Measurements from ENCODE around the gene RSBN1L.

The RSBN1L gene

DNA sequence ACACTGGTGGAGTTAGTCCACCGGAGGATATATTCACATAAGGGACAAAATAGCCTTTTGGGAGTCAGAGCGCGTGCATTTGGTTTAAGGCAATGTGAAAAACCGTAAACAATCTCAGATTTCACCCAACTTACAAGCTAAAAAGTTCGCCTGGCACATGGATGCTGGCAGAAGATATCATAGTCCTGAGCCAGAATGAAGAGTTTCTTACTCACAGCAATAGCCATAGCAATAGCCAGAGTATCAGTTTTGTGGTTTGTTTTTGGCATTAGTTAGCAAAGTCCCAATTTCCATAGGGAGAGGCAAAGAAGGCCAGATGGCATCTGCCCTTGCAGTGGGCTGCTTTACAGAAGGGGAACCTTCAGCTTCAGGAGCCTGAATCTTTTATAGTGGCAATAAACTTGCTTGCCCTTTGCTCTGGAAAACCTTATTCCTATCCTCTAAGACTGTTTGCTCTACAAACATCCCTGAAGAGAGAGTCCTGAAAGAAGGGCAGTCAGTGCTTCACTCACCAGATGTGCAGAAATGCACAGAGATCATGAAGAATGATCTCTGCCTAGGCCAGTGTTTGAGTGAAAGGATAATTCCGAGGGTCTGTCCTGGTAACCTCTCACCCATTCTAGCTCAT, 28.7 kb upstream of the RSBN1L start:
- H3K27me3 Mint-ChIP-seq, result no peaks in the 10 kb centered on the region

DNA sequence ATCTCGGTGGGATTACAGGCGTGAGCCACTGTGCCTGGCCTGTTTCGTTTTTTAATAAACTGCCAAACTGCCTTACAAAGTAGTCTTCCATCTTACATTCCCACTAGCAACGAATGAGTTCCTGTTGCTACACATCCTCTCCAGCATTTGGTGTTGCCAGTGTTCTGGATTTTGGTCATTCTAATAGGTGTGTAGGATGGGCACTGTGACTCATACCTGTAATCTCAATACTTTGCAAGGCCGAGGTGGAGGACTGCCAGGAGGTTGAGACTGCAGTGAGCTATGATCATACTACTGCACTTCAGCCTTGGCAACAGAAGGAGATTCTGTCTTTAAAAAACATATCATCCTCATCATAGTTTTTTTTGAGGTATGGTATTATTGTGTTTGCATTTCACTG, 21.4 kb upstream of the RSBN1L start:
- Mint-ChIP-seq H3K9me3 (no peaks in the 10 kb centered on the region), H3K4me3 (no peak overlapping the region), H3K27me3 (no peaks in the 10 kb centered on the region), H3K4me1 (ENCODE audit: low read depth) (peaks cover 4% of the 10 kb centered on the region), H3K27ac (no peak overlapping the region), H3K36me3 (ENCODE audit: low read depth) (peaks cover 5% of the 10 kb centered on the region)
- no peak for DNase-seq

More for the DNA sequence above, 28.7 kb upstream of the RSBN1L start:
- Mint-ChIP-seq H3K36me3 (ENCODE audit: low read depth) (no peaks in the 10 kb centered on the region), H3K27ac (no peak overlapping the region), H3K4me1 (ENCODE audit: low read depth) (no peaks in the 10 kb centered on the region), H3K4me3 (no peak overlapping the region), H3K9me3 (no peaks in the 10 kb centered on the region)
- no peak for DNase-seq

DNA sequence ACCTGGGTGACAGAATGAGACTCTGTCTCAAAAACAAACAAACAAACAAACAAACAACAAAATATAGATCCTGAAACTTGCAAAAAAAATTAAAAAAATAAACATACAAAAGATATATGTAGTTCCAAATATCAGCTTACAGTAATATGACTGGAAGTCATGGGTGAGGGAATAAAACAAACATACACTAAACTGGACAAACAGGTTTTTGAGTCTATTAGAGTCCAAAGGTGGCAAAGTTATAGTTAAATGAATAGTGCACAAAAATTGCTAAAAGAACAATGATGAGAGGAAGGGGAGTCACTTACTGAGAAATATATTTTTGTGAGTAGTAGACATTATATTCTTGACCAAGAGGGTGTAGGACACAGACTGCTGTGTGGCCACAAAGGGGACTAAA, 16.7 kb upstream of the RSBN1L start:
- DNase-seq, result no peak
- no peak overlapping the region for H3K4me3 Mint-ChIP-seq
- no peaks in the 10 kb centered on the region for H3K9me3 Mint-ChIP-seq
- H3K4me1 Mint-ChIP-seq (ENCODE audit: low read depth), result peaks cover 4% of the 10 kb centered on the region
- H3K27ac Mint-ChIP-seq, result no peak overlapping the region
- H3K27me3 Mint-ChIP-seq, result no peaks in the 10 kb centered on the region
- peaks cover 37% of the 10 kb centered on the region for H3K36me3 Mint-ChIP-seq (ENCODE audit: low read depth)

DNA sequence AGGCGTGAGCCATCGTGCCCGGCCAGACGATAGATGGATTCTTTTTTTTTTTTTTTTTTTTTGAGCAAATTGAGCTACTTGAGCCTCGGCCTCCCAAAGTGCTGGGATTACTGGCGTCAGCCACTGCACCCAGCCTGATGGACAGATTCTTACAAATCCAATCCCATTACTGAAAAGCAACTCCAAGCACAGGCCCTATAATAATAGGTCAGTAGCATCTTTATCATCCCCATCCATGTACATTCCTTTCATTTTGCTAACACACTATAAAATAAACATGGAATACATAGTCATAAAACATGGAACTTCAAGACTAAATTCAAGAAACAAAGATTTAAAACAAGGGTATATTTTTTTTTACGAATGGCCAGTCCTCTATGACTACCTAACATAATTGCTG, 16.0 kb upstream of the RSBN1L start:
- peaks cover 43% of the 10 kb centered on the region for H3K36me3 Mint-ChIP-seq (ENCODE audit: low read depth)
- no peaks in the 10 kb centered on the region for H3K27me3 Mint-ChIP-seq
- DNase-seq, result no peak
- H3K4me3 Mint-ChIP-seq, result no peak overlapping the region
- peaks cover 2% of the 10 kb centered on the region for H3K4me1 Mint-ChIP-seq (ENCODE audit: low read depth)
- no peak overlapping the region for H3K27ac Mint-ChIP-seq
- H3K9me3 Mint-ChIP-seq, result no peaks in the 10 kb centered on the region

DNA sequence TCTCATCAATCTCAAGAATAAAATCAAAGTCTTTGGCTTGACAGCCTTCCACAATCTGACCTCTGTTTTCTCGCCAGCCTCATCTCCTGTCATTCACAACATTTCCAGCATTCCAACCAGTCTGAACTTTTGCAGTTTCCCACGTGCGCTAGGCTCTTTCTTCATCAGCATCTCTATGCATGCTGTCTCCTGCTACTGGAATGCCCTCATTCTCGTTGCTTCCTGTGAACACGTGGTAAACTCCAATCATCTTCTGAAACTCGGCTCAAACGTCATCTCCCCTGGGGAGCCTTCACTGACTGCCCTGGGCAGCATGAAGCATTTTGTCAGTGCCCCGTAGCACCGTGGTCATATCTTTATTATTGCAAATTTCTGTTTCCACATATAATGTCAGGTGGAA, 12.2 kb upstream of the RSBN1L start:
- Mint-ChIP-seq H3K9me3 (no peaks in the 10 kb centered on the region), H3K27me3 (no peaks in the 10 kb centered on the region), H3K4me3 (no peak overlapping the region), H3K36me3 (ENCODE audit: low read depth) (peaks cover 53% of the 10 kb centered on the region), H3K27ac (no peak overlapping the region), H3K4me1 (ENCODE audit: low read depth) (peaks cover 24% of the 10 kb centered on the region)
- DNase-seq, result no peak

DNA sequence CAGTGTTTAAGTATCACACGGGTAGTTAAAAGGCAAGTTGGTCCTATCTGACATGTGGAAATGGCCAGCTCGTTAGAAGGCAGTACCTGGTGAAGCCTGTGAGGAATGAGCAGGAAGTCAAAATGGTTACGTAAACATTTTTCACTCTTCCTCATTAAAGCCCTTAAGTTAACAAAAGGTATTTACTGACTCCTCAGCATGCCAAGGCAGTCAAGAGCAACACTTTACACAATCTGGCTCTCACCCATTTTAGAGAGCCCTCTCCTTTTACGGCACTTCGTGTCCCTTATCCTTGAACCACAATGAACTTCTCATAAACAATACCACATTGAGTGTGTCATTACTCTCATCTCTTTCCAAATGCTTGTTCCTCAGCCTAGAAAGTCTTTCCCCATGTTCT, 11.0 kb upstream of the RSBN1L start:
- DNase-seq, result no peak
- H3K4me1 Mint-ChIP-seq (ENCODE audit: low read depth), result peaks cover 25% of the 10 kb centered on the region
- peaks cover 60% of the 10 kb centered on the region for H3K36me3 Mint-ChIP-seq (ENCODE audit: low read depth)
- no peak overlapping the region for H3K27ac Mint-ChIP-seq
- H3K4me3 Mint-ChIP-seq, result no peak overlapping the region
- H3K9me3 Mint-ChIP-seq, result no peaks in the 10 kb centered on the region
- no peaks in the 10 kb centered on the region for H3K27me3 Mint-ChIP-seq

DNA sequence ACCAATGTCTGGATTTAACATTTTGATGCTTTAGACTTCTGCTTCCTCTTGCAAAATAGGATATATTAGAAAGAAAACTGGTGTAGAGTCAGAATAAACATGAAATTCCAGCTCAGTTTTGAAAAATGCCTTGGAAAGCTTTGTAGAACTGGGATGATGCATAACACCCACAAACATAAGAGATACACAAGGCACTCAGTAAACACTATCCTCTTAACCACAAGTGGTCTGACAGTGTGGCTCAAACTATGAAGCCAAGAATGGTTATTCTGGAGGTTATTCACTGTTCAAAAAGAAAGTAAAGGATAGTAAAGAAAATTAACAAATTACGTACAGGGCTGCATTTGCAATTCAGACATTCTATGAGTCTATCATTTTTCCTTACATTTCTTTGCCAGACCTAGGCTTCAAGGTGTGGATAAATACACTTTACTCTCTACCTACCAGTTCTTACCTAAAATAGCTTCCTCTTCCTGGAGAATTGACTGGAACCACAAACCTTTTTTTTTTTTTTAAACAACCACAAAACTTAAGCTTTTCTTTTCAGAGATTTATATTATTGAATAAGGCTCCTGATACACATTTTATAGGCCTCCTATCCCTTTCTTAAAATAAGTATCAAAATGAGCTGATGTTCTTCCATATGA, 9.0 kb upstream of the RSBN1L start:
- H3K4me1 Mint-ChIP-seq (ENCODE audit: low read depth), result peaks cover 29% of the 10 kb centered on the region
- H3K36me3 Mint-ChIP-seq (ENCODE audit: low read depth), result peaks cover 57% of the 10 kb centered on the region
- no peak overlapping the region for H3K4me3 Mint-ChIP-seq
- H3K27ac Mint-ChIP-seq, result peak overlapping the region; percentile 9
- H3K27me3 Mint-ChIP-seq, result no peaks in the 10 kb centered on the region
- no peaks in the 10 kb centered on the region for H3K9me3 Mint-ChIP-seq
- no peak for DNase-seq

DNA sequence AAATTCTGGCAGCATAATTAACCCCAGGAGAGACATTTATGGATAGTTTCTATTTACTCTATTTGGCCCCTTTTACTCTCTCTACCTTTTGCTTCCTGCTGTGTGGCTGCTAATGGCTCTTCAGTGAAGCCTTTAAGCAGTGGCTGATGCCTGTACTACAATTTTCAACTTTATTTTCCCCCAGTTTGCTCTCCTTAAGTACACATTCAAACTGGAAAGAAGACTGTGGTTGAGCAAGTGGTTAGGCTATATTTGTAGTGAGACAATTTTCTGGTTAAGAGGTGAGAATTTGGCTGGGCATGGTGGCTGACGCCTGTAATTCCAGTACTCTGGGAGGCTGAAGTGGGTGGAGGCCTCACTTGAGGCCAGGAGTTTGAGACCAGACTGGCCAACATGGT, 8.5 kb upstream of the RSBN1L start:
- Mint-ChIP-seq H3K27me3 (no peaks in the 10 kb centered on the region), H3K36me3 (ENCODE audit: low read depth) (peaks cover 55% of the 10 kb centered on the region), H3K4me3 (no peak overlapping the region)

DNA sequence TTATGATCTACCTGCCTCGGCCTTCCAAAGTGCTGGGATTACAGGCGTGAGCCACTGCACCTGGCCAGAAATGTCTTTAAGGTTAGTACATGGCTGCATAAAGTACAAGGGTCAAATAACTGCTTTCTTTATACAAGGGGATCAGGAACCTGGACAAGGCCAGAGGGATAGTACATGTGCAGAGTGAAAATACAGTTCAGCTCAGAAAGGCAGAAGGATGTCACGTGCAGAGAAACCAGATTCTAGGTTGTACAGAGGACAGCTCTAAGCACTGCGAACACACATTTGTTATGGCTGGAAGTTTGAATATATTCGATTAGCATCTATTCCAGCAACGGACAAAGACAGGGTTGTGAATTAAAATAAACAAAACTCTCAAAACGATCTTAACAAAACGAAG, 6.0 kb upstream of the RSBN1L start:
- Mint-ChIP-seq H3K27ac (no peak overlapping the region), H3K9me3 (no peaks in the 10 kb centered on the region), H3K27me3 (no peaks in the 10 kb centered on the region), H3K4me3 (no peak overlapping the region), H3K36me3 (ENCODE audit: low read depth) (peaks cover 40% of the 10 kb centered on the region), H3K4me1 (ENCODE audit: low read depth) (peaks cover 42% of the 10 kb centered on the region)
- no peak for DNase-seq

More for the DNA sequence above, 8.5 kb upstream of the RSBN1L start:
- Mint-ChIP-seq H3K9me3 (no peaks in the 10 kb centered on the region), H3K27ac (peak overlapping the region; percentile 9), H3K4me1 (ENCODE audit: low read depth) (peaks cover 31% of the 10 kb centered on the region)
- DNase-seq, result no peak

DNA sequence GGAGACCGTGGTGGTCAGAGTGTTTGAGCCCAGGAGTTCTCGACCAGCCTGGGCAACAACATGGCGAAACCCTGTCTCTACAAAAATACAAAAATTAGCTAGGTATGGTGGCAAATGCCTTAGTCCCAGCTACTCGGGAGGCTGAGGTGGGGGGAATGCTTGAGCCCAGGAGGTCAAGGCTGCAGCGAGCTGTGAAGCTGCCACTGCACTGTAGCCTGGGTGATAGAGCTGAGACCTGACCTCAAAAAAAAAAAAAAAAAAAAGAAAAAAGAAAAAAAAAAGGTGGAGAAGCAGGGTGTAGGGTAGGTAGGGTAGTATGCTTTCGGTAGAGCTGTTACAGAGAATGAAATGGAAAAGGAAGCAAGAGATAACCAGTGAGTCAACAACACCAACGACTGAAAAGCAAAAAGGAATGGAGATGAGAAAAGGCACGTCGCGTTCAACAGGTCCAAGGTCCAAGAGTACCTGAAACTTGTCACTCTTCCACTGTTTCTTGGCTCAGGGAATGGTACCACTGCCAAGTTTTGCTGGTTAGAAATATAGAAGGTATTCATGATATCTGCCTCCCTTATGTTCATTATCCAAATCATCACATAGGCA, 4.3 kb upstream of the RSBN1L start:
- Mint-ChIP-seq H3K4me3 (no peak overlapping the region), H3K27ac (no peak overlapping the region), H3K4me1 (ENCODE audit: low read depth) (peaks cover 40% of the 10 kb centered on the region), H3K36me3 (ENCODE audit: low read depth) (peaks cover 43% of the 10 kb centered on the region), H3K9me3 (no peaks in the 10 kb centered on the region), H3K27me3 (no peaks in the 10 kb centered on the region)
- DNase-seq, result no peak

DNA sequence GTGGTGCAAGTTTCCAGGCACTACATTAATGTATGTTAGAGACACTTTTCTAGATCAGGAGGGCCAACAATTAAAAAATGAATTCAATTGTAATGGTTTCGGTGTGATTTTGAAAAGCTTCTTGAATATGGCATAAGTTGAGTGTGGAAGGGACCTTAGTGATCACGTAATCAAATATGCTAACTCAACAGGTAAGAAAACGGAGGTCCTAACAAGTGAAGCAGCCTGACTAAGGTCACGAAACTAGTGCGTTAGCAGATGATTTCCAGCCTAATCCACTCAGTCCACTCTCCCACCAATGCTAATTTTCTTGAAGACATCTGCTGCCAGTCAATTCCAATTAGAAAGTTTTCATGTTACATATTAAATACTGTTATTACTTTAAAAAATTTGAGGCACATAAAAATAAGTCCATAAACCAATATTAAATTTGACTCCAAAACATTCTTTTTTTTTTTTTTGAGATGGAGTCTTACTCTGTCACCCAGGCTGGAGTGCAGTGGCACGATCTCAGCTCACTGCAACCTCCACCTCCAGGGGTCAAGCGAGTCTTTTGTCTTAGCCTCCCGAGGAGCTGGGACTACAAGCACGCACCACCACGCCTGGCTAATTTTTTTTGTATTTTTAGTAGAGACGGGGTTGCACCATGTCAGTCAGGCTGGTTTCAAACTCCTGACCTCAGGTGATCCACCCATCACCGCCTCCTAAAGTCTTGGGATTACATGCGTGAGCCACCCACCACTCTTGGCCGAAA, 2.3 kb upstream of the RSBN1L start:
- H3K27ac Mint-ChIP-seq, result no peak overlapping the region
- H3K9me3 Mint-ChIP-seq, result no peaks in the 10 kb centered on the region
- H3K36me3 Mint-ChIP-seq (ENCODE audit: low read depth), result peaks cover 52% of the 10 kb centered on the region
- H3K4me1 Mint-ChIP-seq (ENCODE audit: low read depth), result peaks cover 37% of the 10 kb centered on the region
- H3K4me3 Mint-ChIP-seq, result peak overlapping the region; percentile 63
- DNase-seq, result no peak
- H3K27me3 Mint-ChIP-seq, result no peaks in the 10 kb centered on the region

DNA sequence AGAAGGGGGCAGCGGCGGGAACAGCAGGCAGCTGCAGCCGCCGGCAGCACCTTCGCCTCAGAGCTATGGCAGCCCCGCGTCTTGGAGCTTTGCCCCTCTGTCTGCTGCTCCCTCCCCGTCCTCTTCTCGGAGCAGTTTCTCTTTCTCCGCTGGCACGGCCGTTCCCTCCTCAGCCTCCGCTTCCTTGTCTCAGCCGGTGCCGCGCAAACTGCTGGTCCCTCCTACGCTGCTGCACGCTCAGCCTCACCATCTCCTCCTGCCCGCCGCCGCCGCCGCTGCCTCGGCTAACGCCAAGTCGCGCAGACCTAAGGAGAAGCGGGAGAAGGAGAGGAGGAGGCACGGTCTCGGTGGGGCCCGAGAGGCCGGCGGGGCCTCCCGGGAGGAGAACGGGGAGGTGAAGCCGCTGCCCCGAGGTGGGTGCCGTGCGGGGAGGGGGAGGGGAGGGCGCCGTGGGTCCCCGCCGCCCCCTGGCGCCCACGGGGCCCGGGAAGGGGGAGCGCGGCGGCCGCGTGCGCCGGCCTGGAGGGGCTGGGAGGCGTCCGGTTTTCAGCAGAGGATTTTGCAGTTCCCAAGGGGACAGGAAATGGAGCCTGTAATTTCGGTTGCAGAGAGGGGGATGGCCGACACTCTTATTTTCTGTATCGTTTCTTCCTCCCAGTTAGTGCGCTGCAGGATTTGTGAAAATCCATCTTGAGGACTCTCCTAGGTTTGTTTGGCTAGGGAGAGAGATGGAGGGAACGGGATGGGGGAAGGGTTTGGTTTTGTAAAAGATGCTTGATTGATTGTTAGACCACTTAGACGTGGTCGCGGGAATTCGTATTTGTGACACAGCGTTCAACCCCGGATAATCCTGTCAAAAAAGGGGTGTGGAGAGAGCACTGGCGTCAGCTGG, 630 bp downstream of the RSBN1L start:
- Mint-ChIP-seq H3K27me3 (no peaks in the 10 kb centered on the region), H3K36me3 (ENCODE audit: low read depth) (peaks cover 60% of the 10 kb centered on the region)

DNA sequence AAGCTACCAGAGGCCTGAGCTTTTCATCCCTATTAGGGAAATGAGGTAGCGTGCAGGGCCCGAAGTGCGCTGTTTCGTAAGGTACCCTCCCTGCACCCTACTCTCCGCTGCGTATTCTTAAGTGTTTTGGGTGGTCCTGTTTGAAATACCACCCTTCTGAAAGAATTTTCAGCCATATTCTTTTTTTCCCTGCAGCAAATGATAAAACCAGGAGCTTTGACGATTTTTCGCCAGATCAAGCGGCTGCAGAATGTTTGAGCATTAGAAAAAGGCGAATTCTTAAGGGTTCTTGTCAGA, 1.2 kb downstream of the RSBN1L start:
- DNase-seq, result no peak
- peaks cover 59% of the 10 kb centered on the region for H3K36me3 Mint-ChIP-seq (ENCODE audit: low read depth)
- H3K4me1 Mint-ChIP-seq (ENCODE audit: low read depth), result peaks cover 56% of the 10 kb centered on the region
- no peaks in the 10 kb centered on the region for H3K27me3 Mint-ChIP-seq
- H3K9me3 Mint-ChIP-seq, result no peaks in the 10 kb centered on the region
- H3K4me3 Mint-ChIP-seq, result peak overlapping the region; percentile 98
- peak overlapping the region; percentile 97 for H3K27ac Mint-ChIP-seq

More for the DNA sequence above, 630 bp downstream of the RSBN1L start:
- Mint-ChIP-seq H3K4me3 (peak overlapping the region; percentile 98), H3K9me3 (no peaks in the 10 kb centered on the region), H3K27ac (peak overlapping the region; percentile 97), H3K4me1 (ENCODE audit: low read depth) (peaks cover 54% of the 10 kb centered on the region)
- DNase-seq, result peak; percentile 85

DNA sequence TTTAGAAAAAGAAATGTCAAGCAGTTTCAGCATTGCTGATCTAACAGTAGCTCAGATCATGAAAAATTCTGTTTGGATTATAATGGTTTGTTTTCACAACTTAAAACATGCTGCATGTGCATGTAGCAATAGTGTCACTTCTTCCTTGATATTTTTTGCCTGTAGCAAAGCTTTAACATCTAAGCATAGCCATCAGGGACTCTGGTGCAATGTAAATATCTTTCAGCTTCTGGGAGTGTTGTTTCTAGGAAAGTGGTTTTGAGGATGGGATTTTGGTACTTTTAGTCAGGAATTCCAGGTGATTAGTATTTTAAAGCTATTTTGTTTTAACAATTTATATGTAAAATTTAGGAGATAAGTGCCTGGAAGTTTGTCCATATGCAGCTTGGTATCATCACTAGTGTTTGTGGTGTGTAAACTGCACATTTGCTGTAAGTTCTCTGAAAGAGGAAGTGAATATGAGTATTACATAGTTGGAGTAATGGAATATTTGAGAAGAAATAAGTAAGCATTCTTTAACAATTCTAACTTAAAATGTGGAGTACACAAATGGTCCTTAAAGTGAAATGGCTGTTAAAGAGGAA, 1.9 kb downstream of the RSBN1L start:
- H3K36me3 Mint-ChIP-seq (ENCODE audit: low read depth), result peaks cover 62% of the 10 kb centered on the region
- no peaks in the 10 kb centered on the region for H3K27me3 Mint-ChIP-seq
- peak overlapping the region; percentile 97 for H3K27ac Mint-ChIP-seq
- H3K4me1 Mint-ChIP-seq (ENCODE audit: low read depth), result peaks cover 60% of the 10 kb centered on the region
- peak overlapping the region; percentile 98 for H3K4me3 Mint-ChIP-seq
- no peaks in the 10 kb centered on the region for H3K9me3 Mint-ChIP-seq
- no peak for DNase-seq

All from activated T-cell treated with anti-CD3 and anti-CD28 coated beads, Interleukin-2, amount 50 U/mL, for 24 hours (primary cell).